GM12875 (cell line): Measurements from ENCODE around the gene FUCA1.
"Not testable (repeated sequence)": the region's sequence is repeated elsewhere in the genome, so short reads cannot be mapped to it uniquely, and the experiment has no call there.

Experiments
- H3K4me3 ChIP-seq: one replicate; pipeline ENCODE4 v1.5.1; 2011; ENCODE audit warnings: low read depth, low read length, control low read depth
- CTCF ChIP-seq: IDR thresholded peaks from 2 replicates; pipeline ENCODE4 v1.5.1; 2011; ENCODE audit warnings: low read depth, mild to moderate bottlenecking, control low read depth, inconsistent platforms, low read length, moderate library complexity, borderline replicate concordance; ENCODE audit not compliant: insufficient read depth

FUCA1 gene

GRCh38 chr1:23904748-23905357 lies 36.8 kb upstream of the FUCA1 start:
- no peak for TF ChIP-seq CTCF
- H3K4me3 ChIP-seq = no peak overlapping the region

- H3K4me3 ChIP-seq = no peak overlapping the region
- no peak for TF ChIP-seq CTCF
These were observed 35.7 kb upstream of the FUCA1 start for GRCh38 chr1:23903754-23904153.

- no peak for TF ChIP-seq CTCF
- H3K4me3 ChIP-seq = no peak overlapping the region
These were observed 34.5 kb upstream of the FUCA1 start for GRCh38 chr1:23902321-23903278.

DNA sequence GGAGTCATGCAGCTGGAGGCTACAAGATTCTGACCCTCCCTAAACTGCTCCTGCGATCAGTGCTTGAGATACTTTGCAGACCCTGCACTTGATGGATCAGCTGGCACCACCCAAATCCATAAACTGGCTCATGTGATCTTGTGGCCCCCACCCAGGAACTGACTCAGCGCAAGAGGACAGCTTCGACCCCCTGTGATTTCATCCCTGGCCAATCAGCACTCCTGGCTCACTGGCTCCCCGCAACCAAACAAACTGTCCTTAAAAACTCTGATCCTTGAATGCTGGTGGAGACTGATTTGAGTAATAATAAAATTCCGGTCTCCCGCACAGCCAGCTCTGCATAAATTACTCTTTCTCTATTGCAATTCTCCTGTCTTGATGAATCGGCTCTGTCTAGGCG lies 31.9 kb upstream of the FUCA1 start:
- not testable (repeated sequence) for H3K4me3 ChIP-seq

GRCh38 chr1:23899070-23899469 lies 31.0 kb upstream of the FUCA1 start:
- no peak overlapping the region for H3K4me3 ChIP-seq
- no peak for TF ChIP-seq CTCF

GRCh38 chr1:23897083-23897482 lies 29.0 kb upstream of the FUCA1 start:
- no peak for TF ChIP-seq CTCF
- no peak overlapping the region for H3K4me3 ChIP-seq

DNA sequence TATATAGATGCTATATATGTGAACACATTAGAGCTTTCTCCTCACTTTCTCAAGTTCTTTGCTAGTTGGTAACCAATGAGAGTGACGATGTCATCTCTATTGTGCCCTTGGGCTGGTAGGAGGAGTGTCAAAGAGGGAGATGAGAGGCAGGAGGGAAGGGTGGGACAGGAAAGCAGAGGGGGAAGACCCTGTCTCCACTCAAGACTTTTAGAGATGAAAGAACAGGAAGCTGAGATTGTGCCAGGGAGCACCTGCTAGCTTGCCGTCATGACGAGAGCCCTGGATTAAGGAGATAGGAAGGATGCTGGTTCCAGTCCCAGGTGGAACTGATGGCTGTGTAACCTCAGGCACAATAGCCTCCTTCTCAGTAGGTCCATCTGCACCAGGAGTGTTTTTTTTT lies 28.4 kb upstream of the FUCA1 start:
- TF ChIP-seq CTCF = no peak
- H3K4me3 ChIP-seq = no peak overlapping the region
